Chondrocyte (in vitro differentiated cells): ENCODE data around the gene IRX5. TPM values are rescaled to one million over a fixed set of nuclear protein-coding genes. Genes with fewer than 3 reads are reported as not detected.

Experiments used
- DNase-seq: peaks from one replicate; pipeline ENCODE4 v3.0.0; 2021; ENCODE audit warnings: mixed read lengths, low spot score
- H3K27ac Mint-ChIP-seq: one replicate; pipeline ENCODE4 v1.8.0; 2021; ENCODE audit warnings: mild to moderate bottlenecking, moderate library complexity, mixed read lengths; ENCODE audit not compliant: unreplicated experiment
- H3K27me3 Mint-ChIP-seq: 2 replicates; pipeline ENCODE4 v1.8.0; 2021; ENCODE audit warnings: low read depth, mixed read lengths
- H3K36me3 Mint-ChIP-seq: 2 replicates; pipeline ENCODE4 v1.8.0; 2021; ENCODE audit warnings: low read depth, mixed read lengths
- H3K4me1 Mint-ChIP-seq: 2 replicates; pipeline ENCODE4 v1.8.0; 2021; ENCODE audit warnings: low read depth, mild to moderate bottlenecking, mixed read lengths
- H3K4me3 Mint-ChIP-seq: one replicate; pipeline ENCODE4 v1.8.0; 2021; ENCODE audit warnings: mild to moderate bottlenecking, moderate library complexity, mixed read lengths; ENCODE audit not compliant: unreplicated experiment
- H3K9me3 Mint-ChIP-seq: 2 replicates; pipeline ENCODE4 v1.8.0; 2021; ENCODE audit warnings: low read depth, mixed read lengths
- total RNA-seq: library from RNA; stranded (reverse); gene quantifications from 3 replicates; pipeline ENCODE4 v1.2.1, GENCODE V29; 2021
- TF ChIP-seq, protein P1 (sequence below): fragments of 200-600 bp; sonication (generic); IDR thresholded peaks from 2 replicates; pipeline ENCODE4 v1.5.0; 2021; ENCODE audit warnings: antibody characterized with exemption, mild to moderate bottlenecking, moderate library complexity

The IRX5 gene
- total RNA-seq, 1 donor from 2014 or later: 1.0 TPM

GRCh38 chr16:54929090-54930004 is 1.3 kb upstream of the IRX5 start:
- Mint-ChIP-seq H3K27ac (peak overlapping the region; percentile 99), H3K27me3 (peaks cover 16% of the 10 kb centered on the region)

GRCh38 chr16:54930869-54931119 is 129 bp downstream of the IRX5 start:
- H3K9me3 Mint-ChIP-seq: no peaks in the 10 kb centered on the region
- DNase-seq: no peak
- peak overlapping the region; percentile 87 for H3K4me3 Mint-ChIP-seq
- peaks cover 30% of the 10 kb centered on the region for H3K27me3 Mint-ChIP-seq
- H3K4me1 Mint-ChIP-seq: peaks cover 40% of the 10 kb centered on the region
- peak overlapping the region; percentile 99 for H3K27ac Mint-ChIP-seq
- H3K36me3 Mint-ChIP-seq: peaks cover 7% of the 10 kb centered on the region
- TF ChIP-seq, protein P1, sequence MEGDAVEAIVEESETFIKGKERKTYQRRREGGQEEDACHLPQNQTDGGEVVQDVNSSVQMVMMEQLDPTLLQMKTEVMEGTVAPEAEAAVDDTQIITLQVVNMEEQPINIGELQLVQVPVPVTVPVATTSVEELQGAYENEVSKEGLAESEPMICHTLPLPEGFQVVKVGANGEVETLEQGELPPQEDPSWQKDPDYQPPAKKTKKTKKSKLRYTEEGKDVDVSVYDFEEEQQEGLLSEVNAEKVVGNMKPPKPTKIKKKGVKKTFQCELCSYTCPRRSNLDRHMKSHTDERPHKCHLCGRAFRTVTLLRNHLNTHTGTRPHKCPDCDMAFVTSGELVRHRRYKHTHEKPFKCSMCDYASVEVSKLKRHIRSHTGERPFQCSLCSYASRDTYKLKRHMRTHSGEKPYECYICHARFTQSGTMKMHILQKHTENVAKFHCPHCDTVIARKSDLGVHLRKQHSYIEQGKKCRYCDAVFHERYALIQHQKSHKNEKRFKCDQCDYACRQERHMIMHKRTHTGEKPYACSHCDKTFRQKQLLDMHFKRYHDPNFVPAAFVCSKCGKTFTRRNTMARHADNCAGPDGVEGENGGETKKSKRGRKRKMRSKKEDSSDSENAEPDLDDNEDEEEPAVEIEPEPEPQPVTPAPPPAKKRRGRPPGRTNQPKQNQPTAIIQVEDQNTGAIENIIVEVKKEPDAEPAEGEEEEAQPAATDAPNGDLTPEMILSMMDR: no peak

More at GRCh38 chr16:54929090-54930004, 1.3 kb upstream of the IRX5 start:
- TF ChIP-seq, protein P1: peak; percentile 68
- peaks cover 5% of the 10 kb centered on the region for H3K36me3 Mint-ChIP-seq
- H3K4me1 Mint-ChIP-seq: peaks cover 43% of the 10 kb centered on the region
- peak overlapping the region; percentile 87 for H3K4me3 Mint-ChIP-seq
- DNase-seq: peak; percentile 100
- no peaks in the 10 kb centered on the region for H3K9me3 Mint-ChIP-seq

- DNase-seq: no peak
- Mint-ChIP-seq H3K9me3 (no peaks in the 10 kb centered on the region), H3K36me3 (peaks cover 7% of the 10 kb centered on the region), H3K4me1 (peaks cover 39% of the 10 kb centered on the region), H3K27ac (peak overlapping the region; percentile 76), H3K27me3 (peaks cover 35% of the 10 kb centered on the region), H3K4me3 (peak overlapping the region; percentile 72)
- TF ChIP-seq, protein P1: peak; percentile 23
Measured at GRCh38 chr16:54931120-54932014, 702 bp downstream of the IRX5 start.

DNA sequence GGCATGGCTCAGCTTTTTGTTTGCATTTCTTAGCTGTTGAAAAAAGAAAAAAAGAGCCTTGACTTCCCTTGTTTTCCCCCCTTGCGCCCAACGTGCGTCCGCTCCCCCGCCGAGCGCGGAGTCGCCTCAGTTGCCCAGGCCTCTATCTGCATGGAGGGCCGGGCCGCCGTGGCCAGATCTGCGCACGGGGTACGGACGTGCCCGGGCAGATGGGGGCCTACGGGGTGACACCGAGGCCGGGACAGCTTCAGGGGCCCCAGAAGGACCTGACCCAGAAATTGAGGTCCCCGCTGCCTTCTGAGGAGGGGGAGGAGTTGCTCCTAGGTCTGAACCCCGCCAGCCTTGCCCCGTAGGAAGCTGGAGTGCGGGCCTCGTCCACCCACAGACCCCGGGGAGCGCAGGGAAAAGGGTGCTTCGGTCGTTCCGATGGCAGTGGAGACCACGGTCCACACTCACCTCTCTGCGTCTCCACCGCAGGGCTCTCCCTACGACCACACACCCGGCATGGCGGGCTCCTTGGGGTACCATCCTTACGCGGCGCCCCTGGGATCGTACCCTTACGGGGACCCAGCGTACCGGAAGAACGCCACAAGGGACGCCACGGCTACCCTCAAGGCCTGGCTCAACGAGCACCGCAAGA is 1.5 kb downstream of the IRX5 start:
- Mint-ChIP-seq H3K4me3 (peak overlapping the region; percentile 72), H3K4me1 (peaks cover 37% of the 10 kb centered on the region), H3K36me3 (peaks cover 7% of the 10 kb centered on the region), H3K27me3 (peaks cover 43% of the 10 kb centered on the region), H3K27ac (peak overlapping the region; percentile 76), H3K9me3 (no peaks in the 10 kb centered on the region)
- peak; percentile 72 for DNase-seq
- TF ChIP-seq, protein P1: no peak
